Dedifferentiated amniotic fluid mesenchymal stem cell (primary cell): Measurements from ENCODE around the gene CHFR.
"Not testable (repeated sequence)": the region's sequence is repeated elsewhere in the genome, so short reads cannot be mapped to it uniquely, and the experiment has no call there.

Experiments
- DNase-seq: peaks from one replicate; pipeline ENCODE4 v3.0.0-alpha.2; 2016; ENCODE audit errors: extremely low spot score

Gene CHFR

GRCh38 chr12:132839558-132840235, 47.7 kb downstream of the CHFR start:
- no peak for DNase-seq

GRCh38 chr12:132838410-132839080, 48.9 kb downstream of the CHFR start:
- DNase-seq = no peak

GRCh38 chr12:132837693-132838409, 49.6 kb downstream of the CHFR start:
- no peak for DNase-seq

DNA sequence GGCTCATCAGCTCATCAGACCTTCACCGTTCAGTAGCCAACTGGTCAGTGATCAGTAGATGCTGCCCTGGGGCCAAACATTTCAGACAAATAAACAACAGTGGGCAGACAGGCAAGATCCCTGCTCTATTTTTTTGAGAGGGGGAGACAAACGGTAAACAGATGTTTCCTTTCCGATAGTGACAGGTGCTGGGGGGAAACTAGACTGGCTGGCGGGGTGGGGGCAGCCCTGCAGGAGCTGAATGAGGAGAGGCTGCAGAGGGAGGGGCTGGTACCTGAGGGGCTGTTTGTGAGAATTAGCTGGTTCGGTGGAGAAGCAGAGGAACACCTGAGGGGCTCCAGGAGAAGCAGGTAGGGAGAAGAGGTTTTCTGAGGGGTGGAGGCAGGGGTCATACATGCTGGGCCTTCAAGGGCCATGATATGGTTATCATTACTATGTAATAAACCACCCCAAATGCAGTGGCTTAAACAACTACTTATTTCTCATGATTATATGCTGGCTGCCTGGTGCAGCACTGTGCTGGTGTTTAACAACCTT, 50.5 kb downstream of the CHFR start:
- DNase-seq = no peak

- DNase-seq = not testable (repeated sequence)
These were observed 51.2 kb downstream of the CHFR start for GRCh38 chr12:132836230-132836629.

DNA sequence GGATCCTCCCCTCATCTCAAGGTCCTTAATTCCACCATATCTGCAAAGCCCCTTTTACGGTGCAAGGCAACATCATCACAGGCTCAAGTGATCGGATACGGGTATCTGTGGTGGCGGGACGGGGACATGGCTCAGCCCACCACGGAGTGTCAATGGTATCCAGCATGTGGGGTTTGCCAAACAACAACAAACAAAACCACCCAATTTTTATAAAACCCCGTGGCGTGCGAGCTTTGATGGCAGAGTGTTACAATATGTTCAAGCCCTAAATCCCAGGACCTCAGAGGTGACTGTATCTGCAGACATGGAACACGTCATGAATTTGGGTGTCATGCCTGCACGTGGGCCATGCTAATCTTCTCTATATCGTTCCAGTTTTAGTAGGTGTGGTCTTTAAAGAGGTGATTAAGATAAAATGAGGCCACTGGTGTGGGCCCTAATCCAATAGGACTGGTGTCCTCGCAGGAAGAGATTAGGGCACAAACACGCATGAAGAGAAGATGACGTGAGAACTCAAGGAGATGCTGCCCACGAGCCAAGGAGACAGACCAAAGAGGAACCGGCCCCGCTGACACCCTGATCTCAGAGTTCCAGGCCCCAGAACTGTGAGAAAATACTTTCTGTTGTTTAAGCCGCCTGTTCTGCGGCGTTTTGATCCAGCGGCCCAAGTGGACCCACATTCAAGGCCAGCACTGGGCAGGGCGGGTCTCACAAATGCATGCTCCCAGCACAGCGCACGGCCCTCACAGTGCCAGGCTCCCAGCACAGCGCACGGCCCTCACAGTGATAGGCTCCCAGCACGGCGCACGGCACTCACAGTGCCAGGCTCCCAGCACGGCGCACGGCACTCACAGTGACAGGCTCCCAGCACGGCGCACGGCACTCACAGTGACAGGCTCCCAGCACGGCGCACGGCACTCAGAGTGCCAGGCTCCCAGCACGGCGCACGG, 52.1 kb downstream of the CHFR start:
- DNase-seq = no peak

DNA sequence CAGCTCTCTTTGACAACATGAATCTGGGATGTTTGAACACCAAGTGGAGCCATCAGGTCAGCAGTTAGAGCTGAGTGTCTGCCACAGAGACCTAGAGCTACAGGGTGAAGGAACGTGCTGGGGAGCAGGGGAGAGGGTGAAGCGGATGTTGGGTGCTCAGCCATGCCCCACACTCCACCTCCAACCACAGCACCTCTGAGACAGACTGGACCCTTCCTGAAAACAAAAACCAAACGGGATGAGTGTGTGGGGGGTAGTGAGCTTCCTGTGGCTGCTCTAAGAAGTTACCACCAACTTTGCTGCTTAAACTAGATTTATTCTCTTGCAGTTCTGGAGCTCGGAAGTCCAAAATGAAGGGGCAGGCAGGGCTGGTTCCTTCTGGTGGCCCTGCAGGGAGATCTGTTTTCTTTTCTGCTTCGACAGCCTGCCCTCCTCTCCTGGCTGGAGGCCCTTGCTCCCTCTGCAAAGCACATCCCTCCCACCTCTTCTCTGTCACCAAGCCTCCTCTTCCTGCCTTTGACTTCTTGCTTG, 53.2 kb downstream of the CHFR start:
- no peak for DNase-seq

GRCh38 chr12:132833341-132833740, 54.1 kb downstream of the CHFR start:
- DNase-seq = no peak

DNA sequence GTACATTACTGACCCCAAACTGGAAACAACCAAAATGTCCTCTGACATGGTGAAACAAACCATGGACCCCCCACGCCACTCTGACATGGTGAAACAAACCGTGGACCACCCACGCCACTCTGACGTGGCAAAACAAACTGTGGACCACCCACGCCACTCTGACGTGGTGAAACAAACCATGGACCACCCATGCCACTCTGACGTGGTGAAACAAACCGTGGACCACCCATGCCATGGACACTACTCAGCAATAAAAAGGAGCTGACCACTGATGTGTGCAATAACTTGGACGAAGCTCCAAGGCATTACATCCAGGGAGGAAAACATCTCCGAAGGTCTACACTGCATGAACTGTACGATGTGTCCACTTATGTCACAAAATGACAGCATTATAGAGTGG, 55.6 kb downstream of the CHFR start:
- no peak for DNase-seq

DNA sequence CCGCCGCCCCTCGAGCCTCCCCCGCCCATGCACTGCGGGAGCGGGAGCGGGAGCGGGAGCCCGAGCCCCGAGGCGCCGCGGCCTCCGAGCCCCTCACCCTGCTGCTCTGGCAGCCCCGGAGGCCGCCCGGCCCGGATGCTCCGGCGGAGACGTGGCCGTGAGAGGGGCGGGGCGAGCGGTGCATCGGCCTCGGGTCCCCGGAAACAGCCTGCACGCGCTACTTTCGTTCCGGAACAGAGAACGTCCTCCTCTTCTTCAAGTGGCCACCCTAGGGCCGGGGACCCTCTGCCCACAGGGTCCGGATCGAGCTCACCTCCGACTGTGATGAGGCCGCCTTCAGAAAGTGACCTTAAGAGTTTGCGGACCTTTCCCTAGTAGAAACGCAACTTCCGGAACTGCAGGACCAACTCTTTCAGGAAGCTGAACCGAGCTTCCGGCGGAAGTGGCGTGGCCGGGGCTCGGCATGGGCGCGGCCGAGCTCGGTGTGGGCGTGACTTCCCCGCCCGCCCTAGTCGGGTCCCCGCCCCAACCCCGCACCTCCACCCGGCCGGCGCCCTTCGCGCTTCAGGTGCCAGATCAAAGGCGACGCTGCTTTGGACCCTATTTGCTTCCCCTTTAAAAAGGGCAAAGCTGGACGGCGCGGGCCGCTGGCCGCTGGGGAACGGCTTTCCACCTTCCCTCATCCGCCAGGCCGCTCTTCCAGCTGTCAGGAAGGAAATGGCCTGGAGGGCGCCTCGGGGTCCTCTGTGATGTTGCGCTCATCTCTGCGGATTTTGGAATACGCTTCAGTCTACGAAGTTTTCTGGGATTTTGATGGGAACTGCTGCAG, 58.5 kb downstream of the CHFR start, which contains the start of gene GOLGA3:
TSS of gene GOLGA3 (minus strand) at position 164 of the 829 bp plus-strand sequence. CDS start 6,741 bp downstream, outside the sequence.
- peak; percentile 88 for DNase-seq

GRCh38 chr12:132827763-132828703, 59.4 kb downstream of the CHFR start:
- peak; percentile 36 for DNase-seq

GRCh38 chr12:132825861-132826260, 61.5 kb downstream of the CHFR start:
- no peak for DNase-seq

GRCh38 chr12:132825089-132825488, 62.3 kb downstream of the CHFR start:
- DNase-seq = no peak

DNA sequence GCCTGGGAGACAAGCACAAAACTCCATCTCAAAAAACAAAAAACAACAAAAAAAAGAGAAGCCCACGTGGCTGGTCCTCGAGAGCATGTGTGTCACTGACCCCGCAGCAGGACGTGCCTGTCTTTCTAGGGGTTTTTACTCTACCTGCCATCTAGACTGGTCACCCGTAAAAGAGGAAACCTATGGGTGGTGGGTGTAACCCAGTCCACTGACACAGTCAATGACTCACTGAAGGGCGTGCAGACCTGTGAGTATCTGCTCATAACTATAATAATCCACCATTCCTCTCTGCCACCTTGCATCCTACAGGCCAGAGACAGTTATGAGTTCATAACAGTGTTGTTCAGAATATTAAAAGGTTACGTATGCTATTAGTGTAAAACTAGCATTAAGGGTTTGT, 63.4 kb downstream of the CHFR start:
- DNase-seq = no peak

DNA sequence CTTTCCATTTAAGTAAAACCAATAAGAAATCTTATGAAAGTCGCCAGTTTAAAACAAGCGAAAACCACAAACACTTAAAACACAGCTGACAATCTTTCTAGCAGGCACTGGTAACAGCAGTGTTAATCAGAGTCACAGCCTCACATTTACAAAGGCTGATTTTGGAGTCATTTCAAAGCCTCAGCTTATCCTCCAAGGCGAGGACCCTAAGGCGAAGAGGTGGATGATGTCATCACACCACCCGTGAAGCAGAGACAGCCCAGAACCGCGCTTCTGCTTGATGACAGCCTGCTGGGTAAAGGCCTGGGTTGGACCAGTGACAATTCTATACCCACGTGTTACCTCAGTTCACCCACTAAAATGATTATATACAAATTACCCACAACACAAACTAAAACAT, 68.8 kb downstream of the CHFR start:
- DNase-seq = no peak

GRCh38 chr12:132814232-132814631, 73.2 kb downstream of the CHFR start:
- DNase-seq = no peak

- no peak for DNase-seq
These were observed 74.0 kb downstream of the CHFR start for GRCh38 chr12:132813443-132813842.

- DNase-seq = no peak
These were observed 74.6 kb downstream of the CHFR start for GRCh38 chr12:132812631-132813305.
